Measurements from ENCODE around the gene CBLB. TPM values are rescaled to one million over a fixed set of nuclear protein-coding genes. Genes with fewer than 3 reads are reported as not detected.

Gene CBLB
- total RNA-seq, 4 donors from 2014 or later: 154 to 177 (median 169) TPM

DNA sequence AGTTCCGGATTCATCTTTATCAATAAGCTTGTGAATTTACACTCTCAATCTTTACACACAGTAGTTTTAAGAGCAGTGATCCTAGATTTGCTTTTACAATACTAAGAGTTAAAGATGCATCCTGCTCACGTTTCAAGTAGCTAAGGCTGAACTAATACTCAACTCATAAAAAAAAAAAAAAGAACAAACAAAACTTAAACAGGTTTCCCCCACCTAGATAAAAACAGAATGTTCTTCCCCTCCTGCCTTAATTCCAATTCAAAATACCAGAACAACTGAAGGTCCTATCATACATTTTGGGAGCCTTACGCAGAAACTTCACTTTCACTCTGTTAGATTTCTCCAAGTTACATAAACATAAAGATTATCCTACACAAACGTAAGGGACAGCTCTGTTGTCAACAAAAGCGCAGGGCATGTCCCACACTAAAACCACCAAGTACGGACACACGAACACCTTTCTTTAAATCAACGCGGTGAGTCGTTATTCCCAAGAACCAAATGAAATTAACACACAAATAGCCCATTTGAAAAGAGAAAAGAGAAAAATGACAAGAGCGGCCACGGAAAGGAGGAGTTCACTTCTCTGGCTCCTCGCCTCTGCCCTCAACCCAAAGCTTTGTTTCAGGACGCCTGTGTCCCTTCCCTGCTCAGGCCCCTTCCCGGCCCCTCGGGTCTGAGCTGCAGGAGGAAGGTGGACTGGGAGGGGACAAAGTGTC, 941 bp downstream of the CBLB start:
- Histone ChIP-seq H3K4me3 (peak overlapping the region; percentile 39 to 94 (median 90)), H3K27ac (peak overlapping the region; percentile 56 to 99 (median 96)), H3K36me3 (peaks cover 0 to 5% (median 0%) of the 10 kb centered on the region in 3 donors), H3K9me3 (no peaks in the 10 kb centered on the region), H3K4me1 (peaks cover 0 to 51% (median 12%) of the 10 kb centered on the region in 4 donors), H3K27me3 (no peaks in the 10 kb centered on the region)
- TF ChIP-seq POLR2A (IDR thresholded peaks at IDR 0.05) (no peak), CTCF (IDR thresholded peaks at IDR 0.05) (no peak), EP300 (IDR thresholded peaks at IDR 0.05) (no peak)
- WGBS, 2 donors: 3 to 4% methylated on average over 16 of the region's 16 CpGs
- no peak for DNase-seq (ENCODE audit: low spot score in 2 of 2)

- WGBS, 2 donors: 32 to 36% methylated on average over 9 of the region's 9 CpGs
- Histone ChIP-seq H3K27ac (peak overlapping the region; percentile 56 to 99 (median 96)), H3K9me3 (no peaks in the 10 kb centered on the region), H3K4me1 (peaks cover 0 to 60% (median 13%) of the 10 kb centered on the region in 4 donors), H3K27me3 (no peaks in the 10 kb centered on the region), H3K36me3 (peaks cover 0 to 14% (median 0%) of the 10 kb centered on the region in 3 donors), H3K4me3 (peak overlapping the region; percentile 39 to 94 (median 90))
- DNase-seq (ENCODE audit: low spot score in 2 of 2): peak; percentile 28 to 40
- TF ChIP-seq EP300 (IDR thresholded peaks at IDR 0.05): peak in 1 of 2 donors; percentile 55
- no peak for TF ChIP-seq POLR2A (IDR thresholded peaks at IDR 0.05)
- no peak for TF ChIP-seq CTCF (IDR thresholded peaks at IDR 0.05)
These were observed 1.9 kb downstream of the CBLB start for GRCh38 chr3:105866656-105867653.

GRCh38 chr3:105865867-105866350, 2.9 kb downstream of the CBLB start:
- no peak for DNase-seq (ENCODE audit: low spot score in 2 of 2)
- H3K4me1 ChIP-seq: peaks cover 0 to 71% (median 15%) of the 10 kb centered on the region in 4 donors
- no peaks in the 10 kb centered on the region for H3K9me3 ChIP-seq
- H3K4me3 ChIP-seq: peak overlapping the region; percentile 39 to 94 (median 90)
- H3K27ac ChIP-seq: peak overlapping the region; percentile 17 to 99 (median 96)
- no peaks in the 10 kb centered on the region for H3K27me3 ChIP-seq
- WGBS, 2 donors: 64 to 76% methylated on average over 1 of the region's 1 CpG
- TF ChIP-seq CTCF (IDR thresholded peaks at IDR 0.05): no peak
- no peak for TF ChIP-seq EP300 (IDR thresholded peaks at IDR 0.05)
- no peak for TF ChIP-seq POLR2A (IDR thresholded peaks at IDR 0.05)
- peaks cover 0 to 18% (median 0%) of the 10 kb centered on the region in 3 donors for H3K36me3 ChIP-seq

DNA sequence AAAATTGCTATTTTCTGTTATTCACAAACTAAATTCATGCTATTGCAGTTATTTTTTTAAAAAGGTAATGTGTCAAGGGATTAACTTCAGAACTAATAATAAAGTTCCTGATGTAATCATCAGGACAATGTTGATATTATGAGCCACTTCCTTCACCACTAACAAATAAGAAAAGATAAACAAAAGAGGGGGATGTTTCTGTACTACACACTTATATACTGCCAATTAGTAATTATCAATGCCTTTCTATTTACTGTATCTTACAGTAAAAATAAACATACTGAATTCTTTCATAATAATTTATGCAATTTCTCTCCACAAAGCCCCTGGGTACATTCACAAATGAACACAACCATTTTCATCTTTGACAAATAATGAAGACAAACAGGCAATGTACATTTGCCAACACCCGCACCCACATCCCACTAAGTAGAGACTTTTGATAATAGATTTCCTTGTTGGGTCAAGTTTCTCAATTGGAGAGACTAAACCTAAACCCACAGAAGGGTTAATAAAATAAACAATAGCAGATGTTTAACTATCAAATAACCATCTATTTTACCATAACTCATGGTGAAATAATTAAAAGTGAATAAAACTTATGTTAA, 3.7 kb downstream of the CBLB start:
- 55 to 72% methylated on average over 1 of the region's 1 CpG for WGBS, 2 donors
- peaks cover 0 to 71% (median 15%) of the 10 kb centered on the region in 4 donors for H3K4me1 ChIP-seq
- H3K27ac ChIP-seq: peak overlapping the region in 2 of 4 donors; percentile 98 to 99

More for the DNA sequence above, 3.7 kb downstream of the CBLB start:
- Histone ChIP-seq H3K36me3 (peaks cover 0 to 24% (median 0%) of the 10 kb centered on the region in 3 donors), H3K4me3 (peak overlapping the region in 3 of 4 donors; percentile 8 to 91 (median 39)), H3K9me3 (no peaks in the 10 kb centered on the region), H3K27me3 (no peaks in the 10 kb centered on the region)
- DNase-seq (ENCODE audit: low spot score in 2 of 2): no peak
- TF ChIP-seq CTCF (IDR thresholded peaks at IDR 0.05): no peak
- no peak for TF ChIP-seq POLR2A (IDR thresholded peaks at IDR 0.05)
- TF ChIP-seq EP300 (IDR thresholded peaks at IDR 0.05): no peak

Data from tibial nerve (tissue), 4 donors.